ENCODE results near the gene C17orf67. TPM values are rescaled to one million over a fixed set of nuclear protein-coding genes. Genes with fewer than 3 reads are reported as not detected.

Gene C17orf67
- total RNA-seq, 4 donors from 2014 or later: 0.52 to 3.7 (median 1.0) TPM

DNA sequence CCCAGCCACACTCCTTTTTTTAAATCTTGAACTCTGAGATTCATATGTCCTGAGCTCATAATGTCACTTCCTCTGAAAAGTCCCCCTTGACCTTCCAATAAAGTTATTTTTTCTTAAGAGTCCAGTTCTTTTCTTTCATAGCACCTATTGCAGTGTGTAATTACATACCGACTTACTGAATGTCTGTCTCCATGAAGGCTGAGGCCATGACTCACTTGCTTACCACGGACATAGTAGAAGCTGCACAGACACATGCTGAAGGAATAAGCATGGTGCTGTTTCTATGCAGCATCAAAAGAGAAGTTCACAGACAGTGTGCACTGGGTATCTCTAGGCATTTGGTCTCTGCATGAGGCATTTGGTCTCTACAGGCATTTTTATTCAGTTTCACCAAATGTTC is 77.2 kb downstream of the C17orf67 start:
- Histone ChIP-seq H3K36me3 (no peaks in the 10 kb centered on the region), H3K9me3 (no peaks in the 10 kb centered on the region), H3K4me3 (no peak overlapping the region), H3K27me3 (peaks cover 5% of the 10 kb centered on the region), H3K4me1 (no peaks in the 10 kb centered on the region), H3K27ac (no peak overlapping the region)
- DNase-seq (ENCODE audit: low spot score in 2 of 2): no peak
- 58% methylated on average over 2 of the region's 2 CpGs for WGBS
- TF ChIP-seq POLR2A (IDR thresholded peaks at IDR 0.05): no peak
- TF ChIP-seq, protein P1, sequence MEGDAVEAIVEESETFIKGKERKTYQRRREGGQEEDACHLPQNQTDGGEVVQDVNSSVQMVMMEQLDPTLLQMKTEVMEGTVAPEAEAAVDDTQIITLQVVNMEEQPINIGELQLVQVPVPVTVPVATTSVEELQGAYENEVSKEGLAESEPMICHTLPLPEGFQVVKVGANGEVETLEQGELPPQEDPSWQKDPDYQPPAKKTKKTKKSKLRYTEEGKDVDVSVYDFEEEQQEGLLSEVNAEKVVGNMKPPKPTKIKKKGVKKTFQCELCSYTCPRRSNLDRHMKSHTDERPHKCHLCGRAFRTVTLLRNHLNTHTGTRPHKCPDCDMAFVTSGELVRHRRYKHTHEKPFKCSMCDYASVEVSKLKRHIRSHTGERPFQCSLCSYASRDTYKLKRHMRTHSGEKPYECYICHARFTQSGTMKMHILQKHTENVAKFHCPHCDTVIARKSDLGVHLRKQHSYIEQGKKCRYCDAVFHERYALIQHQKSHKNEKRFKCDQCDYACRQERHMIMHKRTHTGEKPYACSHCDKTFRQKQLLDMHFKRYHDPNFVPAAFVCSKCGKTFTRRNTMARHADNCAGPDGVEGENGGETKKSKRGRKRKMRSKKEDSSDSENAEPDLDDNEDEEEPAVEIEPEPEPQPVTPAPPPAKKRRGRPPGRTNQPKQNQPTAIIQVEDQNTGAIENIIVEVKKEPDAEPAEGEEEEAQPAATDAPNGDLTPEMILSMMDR (IDR thresholded peaks at IDR 0.05): no peak
- no peak for TF ChIP-seq EP300 (IDR thresholded peaks at IDR 0.05)
- TF ChIP-seq POLR2AphosphoS5 (IDR thresholded peaks at IDR 0.05): no peak

DNA sequence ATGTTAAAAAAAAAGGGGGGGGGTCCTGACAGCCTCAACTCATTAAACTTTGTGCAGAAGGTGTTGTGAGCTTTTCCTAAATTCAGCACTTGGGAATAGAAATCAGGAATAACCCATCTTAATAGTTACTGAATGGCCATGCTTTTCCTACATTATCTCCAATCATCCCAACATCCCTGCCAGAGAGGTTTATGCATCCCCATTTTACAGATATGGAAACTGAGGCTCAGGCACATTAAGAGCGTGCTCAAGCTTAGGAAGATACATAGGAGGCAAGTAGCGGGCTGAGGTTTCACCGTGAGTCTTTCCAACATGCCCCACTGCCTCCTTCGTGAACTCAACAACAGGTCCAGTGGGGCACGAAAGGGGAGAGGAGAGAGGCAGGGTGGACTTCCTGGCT is 78.4 kb downstream of the C17orf67 start:
- DNase-seq (ENCODE audit: low spot score in 2 of 2): no peak
- WGBS: 83% methylated on average over 5 of the region's 5 CpGs

DNA sequence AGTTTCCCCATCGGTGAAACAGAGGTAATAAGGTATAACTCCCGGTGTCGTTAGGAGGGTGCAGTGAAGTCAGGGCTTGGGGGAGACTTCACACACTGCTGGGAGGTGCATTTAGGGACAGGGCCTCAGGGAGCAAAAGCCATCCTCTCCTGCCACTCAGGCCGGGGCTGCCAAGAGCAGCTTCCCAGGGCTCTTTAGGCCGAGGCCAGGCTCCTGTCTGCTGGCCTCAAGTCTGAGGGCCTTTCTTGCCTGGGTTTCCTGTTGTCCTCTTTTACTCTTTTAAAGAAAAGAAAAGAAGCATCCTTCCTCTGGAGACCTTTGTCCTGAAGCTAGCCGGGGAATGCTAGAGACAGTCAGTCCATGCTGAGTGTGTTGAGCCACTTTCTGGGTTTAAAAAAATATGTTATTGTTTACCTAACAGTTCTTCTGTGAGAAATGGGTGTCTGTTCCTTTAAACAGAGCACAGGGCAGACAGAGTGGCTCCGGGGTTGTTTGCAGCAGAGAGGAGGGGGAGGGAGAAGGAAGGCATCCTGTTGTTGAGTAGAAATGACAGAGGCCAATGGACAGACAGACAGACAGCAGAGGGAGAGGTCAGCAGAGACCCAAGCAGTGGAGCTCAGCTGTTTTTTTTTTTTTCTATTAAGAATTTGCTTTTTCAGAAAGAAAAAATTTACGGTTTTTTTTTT is 79.1 kb downstream of the C17orf67 start:
- H3K36me3 ChIP-seq: no peaks in the 10 kb centered on the region
- WGBS: 51% methylated on average over 8 of the region's 8 CpGs

More for the DNA sequence above, 78.4 kb downstream of the C17orf67 start:
- H3K27ac ChIP-seq: no peak overlapping the region
- no peaks in the 10 kb centered on the region for H3K9me3 ChIP-seq
- H3K4me1 ChIP-seq: no peaks in the 10 kb centered on the region
- H3K4me3 ChIP-seq: no peak overlapping the region
- peaks cover 5% of the 10 kb centered on the region for H3K27me3 ChIP-seq
- TF ChIP-seq POLR2A (IDR thresholded peaks at IDR 0.05) (no peak), POLR2AphosphoS5 (IDR thresholded peaks at IDR 0.05) (no peak), EP300 (IDR thresholded peaks at IDR 0.05) (no peak)
- TF ChIP-seq, protein P1 (IDR thresholded peaks at IDR 0.05): no peak
- no peaks in the 10 kb centered on the region for H3K36me3 ChIP-seq

DNA sequence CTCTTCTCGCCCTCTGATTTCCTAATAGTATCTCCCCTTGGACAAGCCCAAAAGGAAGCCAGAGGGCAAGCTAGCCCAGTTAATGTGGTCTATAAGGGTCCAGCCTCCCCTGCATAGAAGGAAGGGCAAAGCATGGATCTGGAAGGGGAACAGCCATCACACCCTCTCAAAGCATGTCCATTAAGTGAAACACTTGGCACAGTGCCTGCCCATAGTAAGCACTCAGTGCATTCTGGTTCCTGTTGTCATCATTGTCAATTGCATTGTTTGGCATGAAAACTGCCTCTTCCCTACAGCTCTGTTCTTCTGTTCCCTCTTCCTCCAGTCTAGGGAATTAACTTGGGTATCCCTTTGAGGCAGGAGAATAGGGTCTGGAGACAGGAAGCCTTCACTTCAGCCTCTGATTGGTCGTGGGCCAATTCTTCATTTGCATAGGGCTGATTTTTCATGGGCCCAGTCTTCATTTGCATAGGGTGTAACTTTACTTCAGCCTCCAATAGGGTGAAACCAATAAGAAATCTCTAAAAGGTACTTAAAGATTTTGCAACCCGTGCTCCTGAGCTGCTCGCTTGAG is 81.4 kb downstream of the C17orf67 start:
- DNase-seq (ENCODE audit: low spot score in 2 of 2): no peak
- Histone ChIP-seq H3K4me1 (no peaks in the 10 kb centered on the region), H3K27ac (no peak overlapping the region), H3K4me3 (no peak overlapping the region), H3K9me3 (no peaks in the 10 kb centered on the region), H3K36me3 (no peaks in the 10 kb centered on the region), H3K27me3 (peaks cover 5% of the 10 kb centered on the region)
- WGBS: 88% methylated on average over 4 of the region's 4 CpGs
- TF ChIP-seq EP300 (IDR thresholded peaks at IDR 0.05) (no peak), POLR2A (IDR thresholded peaks at IDR 0.05) (no peak), POLR2AphosphoS5 (IDR thresholded peaks at IDR 0.05) (no peak)
- TF ChIP-seq, protein P1 (IDR thresholded peaks at IDR 0.05): no peak

More for the DNA sequence above, 79.1 kb downstream of the C17orf67 start:
- Histone ChIP-seq H3K4me3 (no peak overlapping the region), H3K27me3 (peaks cover 5% of the 10 kb centered on the region), H3K9me3 (no peaks in the 10 kb centered on the region), H3K27ac (no peak overlapping the region), H3K4me1 (no peaks in the 10 kb centered on the region)
- DNase-seq (ENCODE audit: low spot score in 2 of 2): no peak
- no peak for TF ChIP-seq POLR2AphosphoS5 (IDR thresholded peaks at IDR 0.05)
- TF ChIP-seq, protein P1 (IDR thresholded peaks at IDR 0.05): no peak
- TF ChIP-seq POLR2A (IDR thresholded peaks at IDR 0.05): no peak
- no peak for TF ChIP-seq EP300 (IDR thresholded peaks at IDR 0.05)

DNA sequence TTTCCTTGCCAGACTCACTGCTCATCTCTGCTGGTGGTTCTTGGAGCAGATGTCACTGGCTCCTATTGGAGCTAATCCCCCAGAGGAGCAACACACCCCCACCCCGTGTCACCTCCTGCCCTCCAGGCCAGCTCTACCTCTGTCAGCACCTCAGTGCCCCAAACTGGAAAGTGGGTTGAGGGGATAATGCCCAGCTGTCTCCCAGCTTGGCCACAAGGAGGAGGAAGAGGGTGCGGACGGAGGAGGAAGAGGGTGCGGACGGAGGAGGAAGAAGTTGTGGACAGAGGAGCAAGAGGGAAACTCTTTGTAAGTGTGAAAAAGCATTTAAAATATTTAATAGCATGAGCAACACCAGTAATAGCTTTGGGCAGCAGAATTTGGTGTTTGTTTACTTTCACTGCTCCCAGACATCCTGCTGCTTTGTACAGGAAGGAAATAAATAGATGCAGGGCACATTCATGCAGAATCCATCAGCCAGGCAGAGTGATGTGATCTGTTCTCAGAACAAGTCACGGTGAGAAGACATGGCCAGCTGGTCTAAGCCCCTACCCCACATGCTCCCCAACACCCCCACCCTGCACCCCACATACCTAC is 82.5 kb downstream of the C17orf67 start:
- no peaks in the 10 kb centered on the region for H3K36me3 ChIP-seq
- peaks cover 5% of the 10 kb centered on the region for H3K27me3 ChIP-seq
- H3K27ac ChIP-seq: no peak overlapping the region
- no peak for DNase-seq (ENCODE audit: low spot score in 2 of 2)
- TF ChIP-seq EP300 (IDR thresholded peaks at IDR 0.05) (no peak), POLR2A (IDR thresholded peaks at IDR 0.05) (no peak), POLR2AphosphoS5 (IDR thresholded peaks at IDR 0.05) (no peak)
- TF ChIP-seq, protein P1 (IDR thresholded peaks at IDR 0.05): no peak
- H3K9me3 ChIP-seq: no peaks in the 10 kb centered on the region
- no peaks in the 10 kb centered on the region for H3K4me1 ChIP-seq
- no peak overlapping the region for H3K4me3 ChIP-seq
- 57% methylated on average over 6 of the region's 6 CpGs for WGBS
